Spleen (tissue), 7 donors: ENCODE data around the gene ERICH3.

Experiments
- CTCF ChIP-seq, 11 experiments: fragments of 200-600 bp in 7 of 11; fragments of 450-650 bp in 4 of 11; sonication (generic) in 4 of 11; IDR thresholded peaks in 8 of 11; conservative IDR thresholded peaks in 3 of 11; 1 replicate in 7 of 11; 2 replicates in 4 of 11; pipeline versions ENCODE4 v1.4.0 to v1.8.0; 2016 to 2021; ENCODE audit warnings: antibody characterized with exemption in 11 of 11, inconsistent platforms in 4 of 11, mild to moderate bottlenecking in 1 of 11
- POLR2A ChIP-seq, 3 donors: fragments of 450-650 bp; IDR thresholded peaks; one replicate each; pipeline ENCODE4 v1.5.1; 2017; ENCODE audit warnings: antibody characterized with exemption in 3 of 3, mild to moderate bottlenecking in 1 of 3
- donor health status: DM: no; HTN: no; CAD: no; lungs with moderate emphysema.
- donor health status: DM: no; HTN: no; CAD: no.
- donor health status: DM: no; HTN: no; CAD: no.

GRCh38 chr1:74684301-74684700, 10.7 kb upstream of the ERICH3 start:
- TF ChIP-seq POLR2A (IDR thresholded peaks at IDR 0.05) (no peak), CTCF (IDR thresholded peaks at IDR 0.05 in 8 of 11, conservative IDR thresholded peaks at IDR 0.05 in 3 of 11) (no peak)
